ENCODE data around the gene CDH15.

CDH15 gene

GRCh38 chr16:89171216-89172170 is at the start of gene CDH15:
Gene CDH15, plus strand, starts transcription at chr16:89171748. Its CDS starts 84 bp downstream, at chr16:89171832.
- DNase-seq (ENCODE audit: low spot score): peak; percentile 96

GRCh38 chr16:89122322-89122851 is 49.2 kb upstream of the CDH15 start:
- DNase-seq (ENCODE audit: low spot score): no peak

- no peak for DNase-seq (ENCODE audit: low spot score)
Measured at GRCh38 chr16:89123001-89123830, 48.3 kb upstream of the CDH15 start.

- no peak for DNase-seq (ENCODE audit: low spot score)
Measured at GRCh38 chr16:89123831-89124100, 47.8 kb upstream of the CDH15 start.

- no peak for DNase-seq (ENCODE audit: low spot score)
Measured at GRCh38 chr16:89129378-89129777, 42.2 kb upstream of the CDH15 start.

GRCh38 chr16:89130448-89130847 is 41.1 kb upstream of the CDH15 start:
- no peak for DNase-seq (ENCODE audit: low spot score)

GRCh38 chr16:89131783-89132182 is 39.8 kb upstream of the CDH15 start:
- DNase-seq (ENCODE audit: low spot score): no peak

GRCh38 chr16:89132194-89133005 is 39.1 kb upstream of the CDH15 start:
- no peak for DNase-seq (ENCODE audit: low spot score)

GRCh38 chr16:89133457-89134127 is 38.0 kb upstream of the CDH15 start:
- no peak for DNase-seq (ENCODE audit: low spot score)

GRCh38 chr16:89134269-89134668 is 37.3 kb upstream of the CDH15 start:
- no peak for DNase-seq (ENCODE audit: low spot score)

- DNase-seq (ENCODE audit: low spot score): no peak
Measured at GRCh38 chr16:89135166-89135565, 36.4 kb upstream of the CDH15 start.

- no peak for DNase-seq (ENCODE audit: low spot score)
Measured at GRCh38 chr16:89135971-89136765, 35.4 kb upstream of the CDH15 start.

- DNase-seq (ENCODE audit: low spot score): no peak
Measured at GRCh38 chr16:89136931-89137330, 34.6 kb upstream of the CDH15 start.

- no peak for DNase-seq (ENCODE audit: low spot score)
Measured at GRCh38 chr16:89137666-89138512, 33.7 kb upstream of the CDH15 start.

GRCh38 chr16:89138513-89138795 is 33.1 kb upstream of the CDH15 start:
- DNase-seq (ENCODE audit: low spot score): no peak

GRCh38 chr16:89138843-89139520 is 32.6 kb upstream of the CDH15 start:
- no peak for DNase-seq (ENCODE audit: low spot score)

GRCh38 chr16:89139907-89140361 is 31.6 kb upstream of the CDH15 start:
- DNase-seq (ENCODE audit: low spot score): no peak

- DNase-seq (ENCODE audit: low spot score): no peak
Measured at GRCh38 chr16:89140401-89140800, 31.1 kb upstream of the CDH15 start.

Measured in AG08395 (cell line).